WTC11 (cell line): ENCODE results near the gene SNX9. TPM values are rescaled to one million over a fixed set of nuclear protein-coding genes. Genes with fewer than 3 reads are reported as not detected.
A peak's percentile ranks its signal among the peaks of the same experiment; 100 is the strongest.

Experiments used
- ATAC-seq: fragments of 200-7000 bp; cut with Tn5 transposase; 2 replicates; pipeline ENCODE4 v1.10.0; 2021; ENCODE audit warnings: mild to moderate bottlenecking, moderate library complexity
- CTCF ChIA-PET: fragments of 300-600 bp; sonication (Branson Sonifier 250); formaldehyde crosslinking; loops from one replicate; lab custom pipeline; 2021; ENCODE audit warnings: antibody characterized with exemption; lab: Charles Lee
- POLR2A ChIA-PET: fragments of 350-600 bp; sonication (Branson Sonifier 250); formaldehyde crosslinking; loops from one replicate; lab custom pipeline; 2021; ENCODE audit warnings: antibody characterized with exemption; lab: Charles Lee
- DNase-seq: peaks from one replicate; pipeline ENCODE4 v3.0.0; 2021; ENCODE audit warnings: low spot score
- H3K27ac Mint-ChIP-seq: 2 replicates; pipeline ENCODE4 v1.8.0; 2021; ENCODE audit warnings: mixed read lengths
- H3K27me3 Mint-ChIP-seq: 2 replicates; pipeline ENCODE4 v1.8.0; 2021; ENCODE audit warnings: low read depth, mild to moderate bottlenecking, moderate library complexity, mixed read lengths
- H3K36me3 Mint-ChIP-seq: 2 replicates; pipeline ENCODE4 v1.8.0; 2021; ENCODE audit warnings: mixed read lengths
- H3K4me1 Mint-ChIP-seq: 2 replicates; pipeline ENCODE4 v1.8.0; 2022; ENCODE audit warnings: mixed read lengths
- H3K4me3 Mint-ChIP-seq: 2 replicates; pipeline ENCODE4 v1.8.0; 2021; ENCODE audit warnings: mild to moderate bottlenecking, moderate library complexity, mixed read lengths
- H3K9me3 Mint-ChIP-seq: 2 replicates; pipeline ENCODE4 v1.8.0; 2021; ENCODE audit warnings: mixed read lengths
- CREM ChIP-seq: sonication (generic); formaldehyde crosslinking; IDR thresholded peaks from 2 replicates; pipeline ENCODE4 v1.8.1; 2022; ENCODE audit warnings: mild to moderate bottlenecking, missing genetic modification reagents, moderate library complexity
- ELF4 ChIP-seq: sonication (generic); formaldehyde crosslinking; IDR thresholded peaks from 2 replicates; pipeline ENCODE4 v1.8.1; 2022; ENCODE audit warnings: low read depth, mild to moderate bottlenecking, moderate library complexity, missing genetic modification reagents
- ETV6 ChIP-seq: sonication (generic); formaldehyde crosslinking; IDR thresholded peaks from 2 replicates; pipeline ENCODE4 v1.8.1; 2022; ENCODE audit warnings: mild to moderate bottlenecking, missing genetic modification reagents
- FOXJ3 ChIP-seq: sonication (generic); formaldehyde crosslinking; IDR thresholded peaks from 2 replicates; pipeline ENCODE4 v1.9.0; 2021; ENCODE audit warnings: missing genetic modification reagents, mild to moderate bottlenecking, borderline replicate concordance
- GABPB1 ChIP-seq: sonication (generic); formaldehyde crosslinking; IDR thresholded peaks from 2 replicates; pipeline ENCODE4 v1.8.1; 2023; ENCODE audit warnings: mild to moderate bottlenecking, missing genetic modification reagents
- GRHL2 ChIP-seq: fragments of 250-450 bp; sonication (Bioruptor Pico); IDR thresholded peaks from 2 replicates; pipeline ENCODE4 v1.8.0; 2022; ENCODE audit warnings: mild to moderate bottlenecking, moderate library complexity; ENCODE audit not compliant: insufficient replicate concordance, severe bottlenecking
- GTF2I ChIP-seq: fragments of 250-450 bp; sonication (Bioruptor Pico); conservative IDR thresholded peaks from 2 replicates; pipeline ENCODE4 v1.4.0; 2021; ENCODE audit warnings: mild to moderate bottlenecking
- JUN ChIP-seq: sonication (generic); formaldehyde crosslinking; IDR thresholded peaks from 2 replicates; pipeline ENCODE4 v1.8.0; 2023; ENCODE audit warnings: mild to moderate bottlenecking, missing genetic modification reagents
- NFATC4 ChIP-seq: fragments of 250-450 bp; sonication (Bioruptor Pico); IDR thresholded peaks from 2 replicates; pipeline ENCODE4 v1.9.0; 2021; ENCODE audit warnings: mild to moderate bottlenecking
- PRRX2 ChIP-seq: fragments of 250-450 bp; sonication (Bioruptor Pico); IDR thresholded peaks from 2 replicates; pipeline ENCODE4 v1.8.0; 2021; ENCODE audit warnings: mild to moderate bottlenecking
- SMAD3 ChIP-seq: sonication (generic); formaldehyde crosslinking; IDR thresholded peaks from 2 replicates; pipeline ENCODE4 v1.8.0; 2022; ENCODE audit warnings: missing genetic modification reagents, mild to moderate bottlenecking, borderline replicate concordance
- SOX15 ChIP-seq: fragments of 250-450 bp; sonication (Bioruptor Pico); IDR thresholded peaks from 2 replicates; pipeline ENCODE4 v1.9.0; 2021; ENCODE audit warnings: mild to moderate bottlenecking
- TCF7 ChIP-seq: sonication (generic); formaldehyde crosslinking; IDR thresholded peaks from 2 replicates; pipeline ENCODE4 v1.8.0; 2022; ENCODE audit warnings: mild to moderate bottlenecking, low read depth, missing genetic modification reagents, moderate library complexity
- ZBTB21 ChIP-seq: sonication (generic); formaldehyde crosslinking; IDR thresholded peaks from 2 replicates; pipeline ENCODE4 v1.8.1; 2023; ENCODE audit warnings: mild to moderate bottlenecking, missing genetic modification reagents, borderline replicate concordance
- ZNF121 ChIP-seq: sonication (generic); formaldehyde crosslinking; IDR thresholded peaks from 2 replicates; pipeline ENCODE4 v1.8.0; 2023; ENCODE audit warnings: missing genetic modification reagents
- ZNF138 ChIP-seq: sonication (generic); formaldehyde crosslinking; conservative IDR thresholded peaks from 2 replicates; pipeline ENCODE4 v1.8.1; 2022; ENCODE audit warnings: mild to moderate bottlenecking, moderate library complexity, missing genetic modification reagents
- ZNF232 ChIP-seq: sonication (generic); formaldehyde crosslinking; IDR thresholded peaks from 2 replicates; pipeline ENCODE4 v1.8.0; 2022; ENCODE audit warnings: mild to moderate bottlenecking, missing genetic modification reagents
- ZNF317 ChIP-seq: sonication (generic); formaldehyde crosslinking; IDR thresholded peaks from 2 replicates; pipeline ENCODE4 v1.8.1; 2023; ENCODE audit warnings: low read depth, mild to moderate bottlenecking, moderate library complexity, missing genetic modification reagents, borderline replicate concordance
- ZNF396 ChIP-seq: fragments of 250-450 bp; sonication (Bioruptor Pico); IDR thresholded peaks from 2 replicates; pipeline ENCODE4 v1.8.0; 2021; ENCODE audit warnings: mild to moderate bottlenecking, moderate library complexity, borderline replicate concordance
- ZNF671 ChIP-seq: fragments of 250-450 bp; sonication (Bioruptor Pico); IDR thresholded peaks from 2 replicates; pipeline ENCODE4 v1.8.0; 2021; ENCODE audit warnings: mild to moderate bottlenecking
- total RNA-seq: library from RNA; stranded (reverse); gene quantifications from 3 replicates; pipeline ENCODE4 v1.2.3, GENCODE V29; 2021
- TF ChIP-seq, protein P1 (sequence below): sonication (generic); formaldehyde crosslinking; IDR thresholded peaks from 2 replicates; pipeline ENCODE4 v1.8.0; 2022; ENCODE audit warnings: mild to moderate bottlenecking, missing genetic modification reagents
- TF ChIP-seq, protein P2 (sequence below): fragments of 250-450 bp; sonication (Bioruptor Pico); IDR thresholded peaks from 2 replicates; pipeline ENCODE4 v2.1.2; 2022; ENCODE audit warnings: mild to moderate bottlenecking, moderate library complexity
- TF ChIP-seq, protein P3 (sequence below): sonication (generic); formaldehyde crosslinking; IDR thresholded peaks from 2 replicates; pipeline ENCODE4 v1.8.1; 2022; ENCODE audit warnings: mild to moderate bottlenecking, missing genetic modification reagents, moderate library complexity, borderline replicate concordance
- TF ChIP-seq, protein P4 (sequence below): sonication (generic); formaldehyde crosslinking; IDR thresholded peaks from 2 replicates; pipeline ENCODE4 v1.8.1; 2023; ENCODE audit warnings: mild to moderate bottlenecking, missing genetic modification reagents, moderate library complexity
- TF ChIP-seq, protein P5 (sequence below): sonication (generic); formaldehyde crosslinking; IDR thresholded peaks from 2 replicates; pipeline ENCODE4 v1.8.1; 2022; ENCODE audit warnings: mild to moderate bottlenecking, moderate library complexity, missing genetic modification reagents
- TF ChIP-seq, protein P6 (sequence below): sonication (generic); formaldehyde crosslinking; IDR thresholded peaks from 2 replicates; pipeline ENCODE4 v1.8.1; 2022; ENCODE audit warnings: low read depth, mild to moderate bottlenecking, moderate library complexity, missing genetic modification reagents, borderline replicate concordance
- TF ChIP-seq, protein P7 (sequence below): sonication (generic); formaldehyde crosslinking; IDR thresholded peaks from 2 replicates; pipeline ENCODE4 v1.8.0; 2022; ENCODE audit warnings: missing genetic modification reagents

The SNX9 gene
- total RNA-seq, 1 experiment from 2014 or later, result 35.0 TPM

DNA sequence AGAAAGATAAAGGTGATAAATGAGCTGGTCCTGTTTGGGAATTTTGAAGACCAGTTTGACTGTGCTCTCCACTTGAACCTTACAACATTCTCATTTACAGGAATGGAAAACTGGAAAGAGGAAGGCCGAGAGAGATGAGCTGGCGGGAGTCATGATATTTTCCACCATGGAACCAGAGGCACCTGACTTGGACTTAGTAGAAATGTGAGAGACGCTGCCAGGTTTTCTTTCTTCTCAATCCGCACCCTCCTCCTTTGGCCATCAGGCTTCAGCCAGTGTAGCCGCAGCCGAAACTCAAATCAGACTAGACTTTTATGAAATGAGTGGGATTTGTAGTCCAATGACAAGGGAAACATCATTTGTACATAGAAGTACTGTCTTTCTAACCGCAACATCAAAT lies 104.0 kb downstream of the SNX9 start:
- ATAC-seq, result no peak
- Mint-ChIP-seq H3K27me3 (no peaks in the 10 kb centered on the region), H3K27ac (peak overlapping the region; percentile 68), H3K36me3 (peaks cover 68% of the 10 kb centered on the region), H3K4me3 (no peak overlapping the region), H3K4me1 (peaks cover 28% of the 10 kb centered on the region), H3K9me3 (peaks cover 5% of the 10 kb centered on the region; the same call in 1 of the 2 replicates)
- no peak for TF ChIP-seq PRRX2 (CRISPR knock-in tag)
- TF ChIP-seq, protein P1, sequence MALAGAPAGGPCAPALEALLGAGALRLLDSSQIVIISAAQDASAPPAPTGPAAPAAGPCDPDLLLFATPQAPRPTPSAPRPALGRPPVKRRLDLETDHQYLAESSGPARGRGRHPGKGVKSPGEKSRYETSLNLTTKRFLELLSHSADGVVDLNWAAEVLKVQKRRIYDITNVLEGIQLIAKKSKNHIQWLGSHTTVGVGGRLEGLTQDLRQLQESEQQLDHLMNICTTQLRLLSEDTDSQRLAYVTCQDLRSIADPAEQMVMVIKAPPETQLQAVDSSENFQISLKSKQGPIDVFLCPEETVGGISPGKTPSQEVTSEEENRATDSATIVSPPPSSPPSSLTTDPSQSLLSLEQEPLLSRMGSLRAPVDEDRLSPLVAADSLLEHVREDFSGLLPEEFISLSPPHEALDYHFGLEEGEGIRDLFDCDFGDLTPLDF (CRISPR knock-in tag), result no peak
- TF ChIP-seq ZNF396 (CRISPR knock-in tag), result no peak
- no peak for TF ChIP-seq ZNF121 (CRISPR knock-in tag)
- no peak for TF ChIP-seq ELF4
- TF ChIP-seq FOXJ3 (CRISPR knock-in tag), result no peak
- no peak for TF ChIP-seq JUN
- no peak for TF ChIP-seq GRHL2 (CRISPR knock-in tag)
- no peak for TF ChIP-seq ZNF138 (CRISPR knock-in tag)
- TF ChIP-seq, protein P2, sequence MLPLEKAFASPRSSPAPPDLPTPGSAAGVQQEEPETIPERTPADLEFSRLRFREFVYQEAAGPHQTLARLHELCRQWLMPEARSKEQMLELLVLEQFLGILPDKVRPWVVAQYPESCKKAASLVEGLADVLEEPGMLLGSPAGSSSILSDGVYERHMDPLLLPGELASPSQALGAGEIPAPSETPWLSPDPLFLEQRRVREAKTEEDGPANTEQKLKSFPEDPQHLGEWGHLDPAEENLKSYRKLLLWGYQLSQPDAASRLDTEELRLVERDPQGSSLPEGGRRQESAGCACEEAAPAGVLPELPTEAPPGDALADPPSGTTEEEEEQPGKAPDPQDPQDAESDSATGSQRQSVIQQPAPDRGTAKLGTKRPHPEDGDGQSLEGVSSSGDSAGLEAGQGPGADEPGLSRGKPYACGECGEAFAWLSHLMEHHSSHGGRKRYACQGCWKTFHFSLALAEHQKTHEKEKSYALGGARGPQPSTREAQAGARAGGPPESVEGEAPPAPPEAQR (CRISPR knock-in tag), result no peak
- no peak for DNase-seq
- ChIA-PET POLR2A (no interaction called here), CTCF (interaction anchor here (1.0 to 1.2 kb wide), 2 partner anchors 20 to 612 kb away, joined by 3 to 5 read pairs; no protein-coding TSS in a partner anchor)

DNA sequence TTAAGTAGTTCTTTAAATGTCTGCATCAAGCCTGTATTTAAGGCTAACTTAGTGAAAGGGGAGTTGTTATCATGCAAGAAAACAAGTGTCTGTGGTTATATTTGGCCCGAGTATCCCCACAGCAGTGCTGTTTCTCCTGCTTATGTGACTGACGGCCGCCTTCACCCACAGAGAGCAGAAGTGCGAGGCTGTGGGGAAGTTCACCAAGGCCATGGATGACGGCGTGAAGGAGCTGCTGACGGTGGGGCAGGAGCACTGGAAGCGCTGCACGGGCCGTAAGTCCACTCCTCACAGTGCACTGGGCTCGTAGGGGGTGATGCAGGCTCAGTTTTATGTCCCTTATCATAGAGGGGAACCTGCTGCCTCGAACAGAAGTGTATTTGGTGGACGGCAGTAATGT lies 105.4 kb downstream of the SNX9 start:
- POLR2A ChIA-PET, result no interaction called here
- CTCF ChIA-PET, result no interaction called here
- peaks cover 28% of the 10 kb centered on the region for H3K4me1 Mint-ChIP-seq
- H3K4me3 Mint-ChIP-seq, result no peak overlapping the region
- no peak overlapping the region for H3K27ac Mint-ChIP-seq
- H3K9me3 Mint-ChIP-seq, result peaks cover 4% of the 10 kb centered on the region; the same call in 1 of the 2 replicates
- H3K27me3 Mint-ChIP-seq, result no peaks in the 10 kb centered on the region
- no peak for ATAC-seq
- no peak for DNase-seq
- H3K36me3 Mint-ChIP-seq, result peaks cover 67% of the 10 kb centered on the region
- TF ChIP-seq, protein P3, sequence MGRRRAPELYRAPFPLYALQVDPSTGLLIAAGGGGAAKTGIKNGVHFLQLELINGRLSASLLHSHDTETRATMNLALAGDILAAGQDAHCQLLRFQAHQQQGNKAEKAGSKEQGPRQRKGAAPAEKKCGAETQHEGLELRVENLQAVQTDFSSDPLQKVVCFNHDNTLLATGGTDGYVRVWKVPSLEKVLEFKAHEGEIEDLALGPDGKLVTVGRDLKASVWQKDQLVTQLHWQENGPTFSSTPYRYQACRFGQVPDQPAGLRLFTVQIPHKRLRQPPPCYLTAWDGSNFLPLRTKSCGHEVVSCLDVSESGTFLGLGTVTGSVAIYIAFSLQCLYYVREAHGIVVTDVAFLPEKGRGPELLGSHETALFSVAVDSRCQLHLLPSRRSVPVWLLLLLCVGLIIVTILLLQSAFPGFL (CRISPR knock-in tag), result no peak
- TF ChIP-seq, protein P4, sequence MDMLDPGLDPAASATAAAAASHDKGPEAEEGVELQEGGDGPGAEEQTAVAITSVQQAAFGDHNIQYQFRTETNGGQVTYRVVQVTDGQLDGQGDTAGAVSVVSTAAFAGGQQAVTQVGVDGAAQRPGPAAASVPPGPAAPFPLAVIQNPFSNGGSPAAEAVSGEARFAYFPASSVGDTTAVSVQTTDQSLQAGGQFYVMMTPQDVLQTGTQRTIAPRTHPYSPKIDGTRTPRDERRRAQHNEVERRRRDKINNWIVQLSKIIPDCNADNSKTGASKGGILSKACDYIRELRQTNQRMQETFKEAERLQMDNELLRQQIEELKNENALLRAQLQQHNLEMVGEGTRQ (CRISPR knock-in tag), result no peak
- TF ChIP-seq SMAD3 (CRISPR knock-in tag) (no peak), ZNF138 (CRISPR knock-in tag) (no peak), TCF7 (no peak), SOX15 (no peak), ZNF232 (CRISPR knock-in tag) (no peak), ZNF317 (CRISPR knock-in tag) (no peak), ZNF671 (CRISPR knock-in tag) (no peak), GABPB1 (CRISPR knock-in tag) (no peak), ZBTB21 (CRISPR knock-in tag) (no peak), GTF2I (CRISPR knock-in tag) (no peak), ETV6 (CRISPR knock-in tag) (no peak), NFATC4 (CRISPR knock-in tag) (no peak), CREM (CRISPR knock-in tag) (no peak)
- TF ChIP-seq, protein P5, sequence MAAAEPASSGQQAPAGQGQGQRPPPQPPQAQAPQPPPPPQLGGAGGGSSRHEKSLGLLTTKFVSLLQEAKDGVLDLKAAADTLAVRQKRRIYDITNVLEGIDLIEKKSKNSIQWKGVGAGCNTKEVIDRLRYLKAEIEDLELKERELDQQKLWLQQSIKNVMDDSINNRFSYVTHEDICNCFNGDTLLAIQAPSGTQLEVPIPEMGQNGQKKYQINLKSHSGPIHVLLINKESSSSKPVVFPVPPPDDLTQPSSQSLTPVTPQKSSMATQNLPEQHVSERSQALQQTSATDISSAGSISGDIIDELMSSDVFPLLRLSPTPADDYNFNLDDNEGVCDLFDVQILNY (CRISPR knock-in tag), result no peak
- TF ChIP-seq, protein P6, sequence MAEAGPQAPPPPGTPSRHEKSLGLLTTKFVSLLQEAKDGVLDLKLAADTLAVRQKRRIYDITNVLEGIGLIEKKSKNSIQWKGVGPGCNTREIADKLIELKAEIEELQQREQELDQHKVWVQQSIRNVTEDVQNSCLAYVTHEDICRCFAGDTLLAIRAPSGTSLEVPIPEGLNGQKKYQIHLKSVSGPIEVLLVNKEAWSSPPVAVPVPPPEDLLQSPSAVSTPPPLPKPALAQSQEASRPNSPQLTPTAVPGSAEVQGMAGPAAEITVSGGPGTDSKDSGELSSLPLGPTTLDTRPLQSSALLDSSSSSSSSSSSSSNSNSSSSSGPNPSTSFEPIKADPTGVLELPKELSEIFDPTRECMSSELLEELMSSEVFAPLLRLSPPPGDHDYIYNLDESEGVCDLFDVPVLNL (CRISPR knock-in tag), result no peak
- TF ChIP-seq, protein P7, sequence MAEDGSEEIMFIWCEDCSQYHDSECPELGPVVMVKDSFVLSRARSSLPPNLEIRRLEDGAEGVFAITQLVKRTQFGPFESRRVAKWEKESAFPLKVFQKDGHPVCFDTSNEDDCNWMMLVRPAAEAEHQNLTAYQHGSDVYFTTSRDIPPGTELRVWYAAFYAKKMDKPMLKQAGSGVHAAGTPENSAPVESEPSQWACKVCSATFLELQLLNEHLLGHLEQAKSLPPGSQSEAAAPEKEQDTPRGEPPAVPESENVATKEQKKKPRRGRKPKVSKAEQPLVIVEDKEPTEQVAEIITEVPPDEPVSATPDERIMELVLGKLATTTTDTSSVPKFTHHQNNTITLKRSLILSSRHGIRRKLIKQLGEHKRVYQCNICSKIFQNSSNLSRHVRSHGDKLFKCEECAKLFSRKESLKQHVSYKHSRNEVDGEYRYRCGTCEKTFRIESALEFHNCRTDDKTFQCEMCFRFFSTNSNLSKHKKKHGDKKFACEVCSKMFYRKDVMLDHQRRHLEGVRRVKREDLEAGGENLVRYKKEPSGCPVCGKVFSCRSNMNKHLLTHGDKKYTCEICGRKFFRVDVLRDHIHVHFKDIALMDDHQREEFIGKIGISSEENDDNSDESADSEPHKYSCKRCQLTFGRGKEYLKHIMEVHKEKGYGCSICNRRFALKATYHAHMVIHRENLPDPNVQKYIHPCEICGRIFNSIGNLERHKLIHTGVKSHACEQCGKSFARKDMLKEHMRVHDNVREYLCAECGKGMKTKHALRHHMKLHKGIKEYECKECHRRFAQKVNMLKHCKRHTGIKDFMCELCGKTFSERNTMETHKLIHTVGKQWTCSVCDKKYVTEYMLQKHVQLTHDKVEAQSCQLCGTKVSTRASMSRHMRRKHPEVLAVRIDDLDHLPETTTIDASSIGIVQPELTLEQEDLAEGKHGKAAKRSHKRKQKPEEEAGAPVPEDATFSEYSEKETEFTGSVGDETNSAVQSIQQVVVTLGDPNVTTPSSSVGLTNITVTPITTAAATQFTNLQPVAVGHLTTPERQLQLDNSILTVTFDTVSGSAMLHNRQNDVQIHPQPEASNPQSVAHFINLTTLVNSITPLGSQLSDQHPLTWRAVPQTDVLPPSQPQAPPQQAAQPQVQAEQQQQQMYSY (CRISPR knock-in tag), result no peak
